NCI-H2171 treated with DMSO at 0.1 percent for 48 hours (cell line): Measurements from ENCODE around the gene HHIPL2.
"Not testable (repeated sequence)": the region's sequence is repeated elsewhere in the genome, so short reads cannot be mapped to it uniquely, and the experiment has no call there.

Source experiments
- DNase-seq: peaks from one replicate; lab custom pipeline; 2025; lab: John Stamatoyannopoulos, UW

HHIPL2 gene

GRCh38 chr1:222539951-222540597 lies 7.8 kb downstream of the HHIPL2 start:
- DNase-seq = no peak

GRCh38 chr1:222535455-222535854 lies 12.4 kb downstream of the HHIPL2 start:
- DNase-seq = no peak

GRCh38 chr1:222530852-222531251 lies 17.1 kb downstream of the HHIPL2 start:
- no peak for DNase-seq

- no peak for DNase-seq
Observed at GRCh38 chr1:222529916-222530315, 18.0 kb downstream of the HHIPL2 start.

DNA sequence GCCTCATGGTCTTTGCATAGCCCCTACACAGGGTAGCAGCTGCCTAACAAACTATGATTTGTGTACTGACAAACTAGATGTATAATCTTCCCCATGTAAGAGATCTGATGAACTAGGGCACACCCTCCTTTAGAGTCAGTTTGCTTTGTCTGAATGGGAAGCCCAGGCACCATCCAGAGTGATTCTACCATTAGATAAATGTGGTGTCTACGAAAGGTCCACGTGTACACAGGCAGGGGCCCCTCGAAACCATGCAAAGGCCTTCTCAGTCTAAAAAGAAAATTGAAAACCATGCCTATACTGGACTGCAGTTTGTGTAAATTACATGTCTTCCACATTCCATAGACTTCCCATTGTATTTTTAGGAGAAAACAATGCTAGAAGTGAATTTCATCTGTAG lies 18.7 kb downstream of the HHIPL2 start:
- DNase-seq = no peak

DNA sequence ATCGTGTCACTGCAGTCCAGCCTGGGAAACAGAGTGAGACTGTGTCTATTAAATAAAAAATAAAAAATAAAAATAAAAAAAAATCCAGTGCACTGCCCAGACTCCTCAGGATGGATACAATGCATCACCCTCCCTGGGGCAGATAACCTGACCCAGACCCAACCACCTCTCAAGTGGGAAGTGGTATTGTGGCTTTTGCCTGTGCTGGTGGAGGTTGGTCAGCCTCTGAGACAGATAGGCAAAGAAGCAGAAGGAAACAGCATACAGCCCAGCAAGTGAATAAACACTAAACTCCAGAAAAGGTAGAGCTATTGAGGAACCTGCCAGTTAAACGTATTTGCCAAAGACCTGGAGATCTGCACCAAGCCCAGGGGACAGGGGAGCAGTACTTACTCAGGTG lies 22.0 kb downstream of the HHIPL2 start:
- no peak for DNase-seq

DNA sequence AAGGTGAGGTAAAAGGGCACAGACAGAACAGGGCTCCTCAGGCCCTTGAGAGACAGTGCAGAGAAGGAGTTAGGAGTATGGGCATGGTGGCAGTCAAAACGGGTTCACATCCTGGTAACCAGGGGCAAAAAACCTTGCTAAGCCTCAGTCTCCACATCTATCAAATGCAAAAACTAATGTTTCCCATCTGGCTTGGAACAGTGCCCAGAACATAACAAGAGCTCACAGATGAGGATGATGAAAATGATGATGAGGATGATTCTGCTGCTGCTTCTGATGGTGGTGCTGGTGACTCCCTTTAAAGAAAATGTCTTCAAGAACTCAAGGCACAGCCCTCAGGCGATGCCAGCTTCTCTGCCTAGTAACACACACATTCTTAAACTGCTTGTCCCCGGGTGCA lies 24.1 kb downstream of the HHIPL2 start:
- no peak for DNase-seq

- DNase-seq = no peak
Observed at GRCh38 chr1:222522105-222522915, 25.6 kb downstream of the HHIPL2 start.

GRCh38 chr1:222521299-222522104 lies 26.4 kb downstream of the HHIPL2 start:
- DNase-seq = no peak

GRCh38 chr1:222489496-222489895 lies 58.4 kb downstream of the HHIPL2 start:
- DNase-seq = not testable (repeated sequence)

- not testable (repeated sequence) for DNase-seq
Observed at GRCh38 chr1:222487774-222488173, 60.1 kb downstream of the HHIPL2 start.

- not testable (repeated sequence) for DNase-seq
Observed at GRCh38 chr1:222484005-222484404, 63.9 kb downstream of the HHIPL2 start.

- not testable (repeated sequence) for DNase-seq
Observed at GRCh38 chr1:222479567-222479966, 68.3 kb downstream of the HHIPL2 start.

DNA sequence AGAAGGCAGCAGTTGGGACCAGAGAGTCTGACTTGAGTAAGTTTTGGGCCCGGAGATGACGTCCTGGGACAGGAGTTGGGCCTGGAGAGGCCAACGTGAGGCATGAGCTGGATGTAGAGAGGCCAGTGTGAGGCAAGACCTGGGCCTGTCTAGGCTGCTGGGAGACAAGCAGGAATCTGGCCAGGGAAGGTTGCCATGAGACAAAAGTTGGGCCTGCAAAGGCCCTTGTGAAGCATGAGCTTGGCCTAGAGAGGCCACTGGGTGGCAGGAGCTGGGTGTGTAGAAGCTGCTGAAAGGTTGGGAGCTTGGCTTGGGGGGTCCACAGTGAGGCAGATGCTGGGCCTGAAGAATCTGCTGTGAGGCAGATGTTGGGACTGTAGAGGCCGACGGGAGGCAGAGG lies 71.5 kb downstream of the HHIPL2 start:
- DNase-seq = not testable (repeated sequence)

DNA sequence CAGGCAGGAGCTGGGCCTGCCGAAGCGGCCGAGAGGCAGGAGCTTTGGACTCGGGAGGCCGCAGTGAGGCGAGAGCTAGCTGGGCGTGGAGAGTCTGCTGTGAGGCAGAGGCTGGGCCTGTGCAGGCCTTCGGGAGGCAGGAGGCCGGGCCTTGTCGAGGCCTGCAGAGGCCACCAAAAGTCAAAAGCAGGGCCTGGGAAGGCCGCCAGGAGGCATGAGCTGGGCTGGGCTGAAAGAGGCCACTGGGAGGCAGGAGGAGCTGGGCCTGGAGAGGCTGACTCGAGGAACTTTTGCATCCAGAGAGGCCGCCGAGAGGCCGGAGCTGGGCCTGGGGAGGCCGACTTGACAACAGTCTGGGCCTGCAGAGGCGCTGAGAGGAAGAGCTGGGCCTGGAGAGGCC lies 74.2 kb downstream of the HHIPL2 start:
- DNase-seq = not testable (repeated sequence)

- DNase-seq = not testable (repeated sequence)
Observed at GRCh38 chr1:222472776-222473540, 74.9 kb downstream of the HHIPL2 start.
